Stomach smooth muscle (tissue), 2 donors: ENCODE results near the gene ATG2A.

Source experiments
- H3K27ac ChIP-seq: one replicate; pipeline ENCODE4 v1.7.0; 2013; ENCODE audit warnings: mild to moderate bottlenecking, low read length, inconsistent platforms
- H3K27me3 ChIP-seq, 2 donors: one replicate each; pipeline ENCODE4 v1.7.0; 2013; ENCODE audit warnings: low read length in 2 of 2; ENCODE audit not compliant: insufficient read depth in 2 of 2, control insufficient read depth in 1 of 2
- H3K36me3 ChIP-seq, 2 donors: one replicate each; pipeline ENCODE4 v1.7.0; 2013; ENCODE audit warnings: low read length in 2 of 2; ENCODE audit not compliant: control insufficient read depth in 2 of 2, insufficient read depth in 2 of 2
- H3K4me1 ChIP-seq: one replicate; pipeline ENCODE4 v1.7.0; 2013; ENCODE audit warnings: low read length; ENCODE audit not compliant: control insufficient read depth, insufficient read depth
- H3K4me3 ChIP-seq, 2 donors: one replicate each; pipeline ENCODE4 v1.7.0; 2013; ENCODE audit warnings: low read length in 2 of 2
- H3K9ac ChIP-seq, 2 donors: one replicate each; pipeline ENCODE4 v1.7.0; 2013; ENCODE audit warnings: low read length in 2 of 2, mild to moderate bottlenecking in 1 of 2
- H3K9me3 ChIP-seq, 2 donors: one replicate each; pipeline ENCODE4 v1.7.0; 2013; ENCODE audit warnings: low read length in 2 of 2; ENCODE audit not compliant: control insufficient read depth in 2 of 2
- donor health status: healthy.
- donor health status: Pancreatic carcinoma.

ATG2A gene

GRCh38 chr11:64900774-64901173 is 16.2 kb downstream of the ATG2A start:
- no peak overlapping the region for H3K9ac ChIP-seq
- H3K27ac ChIP-seq: no peak overlapping the region
- no peaks in the 10 kb centered on the region for H3K9me3 ChIP-seq
- no peaks in the 10 kb centered on the region for H3K27me3 ChIP-seq
- H3K36me3 ChIP-seq: peaks cover 22 to 42% of the 10 kb centered on the region in 2 donors
- H3K4me3 ChIP-seq: no peak overlapping the region
- H3K4me1 ChIP-seq: no peaks in the 10 kb centered on the region

GRCh38 chr11:64900263-64900678 is 16.7 kb downstream of the ATG2A start:
- Histone ChIP-seq H3K9ac (no peak overlapping the region), H3K36me3 (peaks cover 19 to 37% of the 10 kb centered on the region in 2 donors), H3K27ac (no peak overlapping the region)

GRCh38 chr11:64898541-64898940 is 18.5 kb downstream of the ATG2A start:
- Histone ChIP-seq H3K27me3 (no peaks in the 10 kb centered on the region), H3K27ac (no peak overlapping the region), H3K9ac (no peak overlapping the region), H3K36me3 (peaks cover 16 to 32% of the 10 kb centered on the region in 2 donors), H3K9me3 (no peaks in the 10 kb centered on the region), H3K4me1 (peaks cover 7% of the 10 kb centered on the region), H3K4me3 (no peak overlapping the region)

More at GRCh38 chr11:64900263-64900678, 16.7 kb downstream of the ATG2A start:
- H3K4me1 ChIP-seq: no peaks in the 10 kb centered on the region
- no peaks in the 10 kb centered on the region for H3K27me3 ChIP-seq
- H3K4me3 ChIP-seq: no peak overlapping the region
- H3K9me3 ChIP-seq: no peaks in the 10 kb centered on the region

GRCh38 chr11:64898076-64898445 is 18.9 kb downstream of the ATG2A start:
- Histone ChIP-seq H3K9me3 (no peaks in the 10 kb centered on the region), H3K36me3 (peaks cover 14 to 29% of the 10 kb centered on the region in 2 donors), H3K4me3 (no peak overlapping the region), H3K9ac (no peak overlapping the region), H3K27me3 (no peaks in the 10 kb centered on the region), H3K27ac (no peak overlapping the region), H3K4me1 (peaks cover 7% of the 10 kb centered on the region)

- Histone ChIP-seq H3K36me3 (peaks cover 13 to 26% of the 10 kb centered on the region in 2 donors), H3K9ac (no peak overlapping the region), H3K27me3 (no peaks in the 10 kb centered on the region), H3K4me3 (no peak overlapping the region), H3K4me1 (peaks cover 7% of the 10 kb centered on the region), H3K27ac (no peak overlapping the region), H3K9me3 (no peaks in the 10 kb centered on the region)
These were observed 19.5 kb downstream of the ATG2A start for GRCh38 chr11:64897381-64898075.

GRCh38 chr11:64896448-64897022 is 20.5 kb downstream of the ATG2A start:
- Histone ChIP-seq H3K36me3 (peaks cover 7 to 24% of the 10 kb centered on the region in 2 donors), H3K27ac (no peak overlapping the region), H3K27me3 (no peaks in the 10 kb centered on the region), H3K9me3 (no peaks in the 10 kb centered on the region), H3K9ac (no peak overlapping the region), H3K4me1 (peaks cover 7% of the 10 kb centered on the region), H3K4me3 (no peak overlapping the region)

- Histone ChIP-seq H3K9ac (no peak overlapping the region), H3K4me3 (no peak overlapping the region), H3K36me3 (peaks cover 5 to 18% of the 10 kb centered on the region in 2 donors), H3K27me3 (no peaks in the 10 kb centered on the region), H3K4me1 (peaks cover 7% of the 10 kb centered on the region), H3K27ac (no peak overlapping the region), H3K9me3 (no peaks in the 10 kb centered on the region)
These were observed 22.1 kb downstream of the ATG2A start for GRCh38 chr11:64894812-64895452.

- no peak overlapping the region for H3K27ac ChIP-seq
- no peak overlapping the region for H3K9ac ChIP-seq
- no peaks in the 10 kb centered on the region for H3K27me3 ChIP-seq
- H3K4me3 ChIP-seq: no peak overlapping the region
- no peaks in the 10 kb centered on the region for H3K9me3 ChIP-seq
- peaks cover 7% of the 10 kb centered on the region for H3K4me1 ChIP-seq
- peaks cover 5 to 17% of the 10 kb centered on the region in 2 donors for H3K36me3 ChIP-seq
These were observed 22.8 kb downstream of the ATG2A start for GRCh38 chr11:64894070-64894811.

- peaks cover 3 to 15% of the 10 kb centered on the region in 2 donors for H3K36me3 ChIP-seq
- no peak overlapping the region for H3K27ac ChIP-seq
These were observed 23.6 kb downstream of the ATG2A start for GRCh38 chr11:64893194-64894069.

GRCh38 chr11:64892838-64893193 is 24.2 kb downstream of the ATG2A start:
- Histone ChIP-seq H3K27ac (no peak overlapping the region), H3K4me3 (peak overlapping the region in 1 of 2 donors; percentile 3), H3K9me3 (no peaks in the 10 kb centered on the region), H3K27me3 (no peaks in the 10 kb centered on the region), H3K4me1 (peaks cover 13% of the 10 kb centered on the region), H3K36me3 (peaks cover 0 to 9% of the 10 kb centered on the region in 2 donors), H3K9ac (peak overlapping the region in 1 of 2 donors; percentile 42)

More at GRCh38 chr11:64893194-64894069, 23.6 kb downstream of the ATG2A start:
- no peaks in the 10 kb centered on the region for H3K27me3 ChIP-seq
- no peaks in the 10 kb centered on the region for H3K9me3 ChIP-seq
- H3K4me1 ChIP-seq: peaks cover 7% of the 10 kb centered on the region
- H3K4me3 ChIP-seq: no peak overlapping the region
- peak overlapping the region in 1 of 2 donors; percentile 42 for H3K9ac ChIP-seq
